A549 (cell line): ENCODE data around the gene PSMB11. TPM values are rescaled to one million over a fixed set of nuclear protein-coding genes. Genes with fewer than 3 reads are reported as not detected.

ENCODE experiments used
- ATAC-seq, 2 experiments: fragments of 200-7000 bp in 1 of 2; fragments of >200 bp in 1 of 2; cut with Nextera tagmentation in 1 of 2; cut with Tn5 transposase in 1 of 2; 3 replicates each; pipeline versions ENCODE4 v1.8.0 to v1.9.1; 2018 to 2020; ENCODE audit warnings: mild to moderate bottlenecking in 1 of 2, moderate library complexity in 1 of 2
- CTCF ChIA-PET: fragments of 300-600 bp; sonication (Branson Sonifier 250); formaldehyde crosslinking; extraction: SDS; loops from one replicate; lab custom pipeline; 2021; ENCODE audit warnings: antibody characterized with exemption, inconsistent platforms; lab: Yijun Ruan, JAX
- POLR2A ChIA-PET: fragments of 350-600 bp; formaldehyde crosslinking; extraction: SDS; loops from one replicate; lab custom pipeline; 2021; ENCODE audit warnings: antibody characterized with exemption, inconsistent platforms; lab: Yijun Ruan, JAX
- DNase-seq, 2 experiments: peaks; one replicate each; pipeline versions ENCODE4 v3.0.0 to v3.0.0-alpha.2; 2011 to 2016; ENCODE audit warnings: low read depth in 1 of 2, low spot score in 1 of 2
- FAIRE-seq: peaks from 2 replicates; lab custom pipeline; 2011; peaks lifted over from hg19 to GRCh38; lab: Jason Lieb, UNC
- H3K27ac ChIP-seq, 2 experiments: fragments of >200 bp; sonication (Bioruptor Twin); formaldehyde crosslinking; 3 replicates each; pipeline ENCODE4 v1.5.1; 2016 to 2017
- H3K4me1 ChIP-seq: fragments of >200 bp; sonication (Bioruptor Twin); formaldehyde crosslinking; 3 replicates; pipeline ENCODE4 v1.6.1; 2016
- H3K4me2 ChIP-seq: fragments of >200 bp; sonication (Bioruptor Twin); formaldehyde crosslinking; 3 replicates; pipeline ENCODE4 v1.6.1; 2016
- H3K4me3 ChIP-seq: fragments of >200 bp; sonication (Bioruptor Twin); formaldehyde crosslinking; 3 replicates; pipeline ENCODE4 v1.5.1; 2016
- H3K9me3 ChIP-seq: fragments of >200 bp; sonication (Bioruptor Twin); formaldehyde crosslinking; 3 replicates; pipeline ENCODE4 v1.6.1; 2016
- BHLHE40 ChIP-seq: IDR thresholded peaks from 2 replicates; pipeline ENCODE4 v1.6.1; 2012; ENCODE audit warnings: low read depth, low read length, inconsistent platforms
- CBX2 ChIP-seq: fragments of 200-600 bp; sonication (generic); IDR thresholded peaks from 2 replicates; pipeline ENCODE4 v1.6.1; 2016; ENCODE audit warnings: low read depth, mild to moderate bottlenecking, borderline replicate concordance
- CEBPB ChIP-seq, 2 experiments: fragments of >200 bp in 1 of 2; sonication (Bioruptor Twin) in 1 of 2; formaldehyde crosslinking in 1 of 2; IDR thresholded peaks; 2 replicates each; pipeline ENCODE4 v1.6.1; 2012 to 2016
- CHD4 ChIP-seq: fragments of 200-600 bp; sonication (generic); IDR thresholded peaks from 2 replicates; pipeline ENCODE4 v1.6.1; 2016; ENCODE audit warnings: antibody characterized with exemption, mild to moderate bottlenecking, borderline replicate concordance
- EHF ChIP-seq: fragments of 250-450 bp; sonication (Bioruptor Pico); IDR thresholded peaks from 2 replicates; pipeline ENCODE4 v1.5.0; 2020; ENCODE audit warnings: mild to moderate bottlenecking
- FOSL2 ChIP-seq, 2 experiments: fragments of 450-650 bp in 1 of 2; fragments of >200 bp in 1 of 2; sonication (Bioruptor Twin) in 1 of 2; formaldehyde crosslinking; IDR thresholded peaks; 2 replicates each; pipeline versions ENCODE4 v1.5.0 to v1.6.1; 2016 to 2020; ENCODE audit warnings: mild to moderate bottlenecking in 1 of 2, moderate library complexity in 1 of 2
- FOXS1 ChIP-seq: fragments of 250-450 bp; sonication (Bioruptor Pico); IDR thresholded peaks from 2 replicates; pipeline ENCODE4 v1.5.0; 2020; ENCODE audit warnings: mild to moderate bottlenecking, moderate library complexity
- GATA3 ChIP-seq: IDR thresholded peaks from 2 replicates; pipeline ENCODE4 v1.6.1; 2012; ENCODE audit warnings: borderline replicate concordance
- HES2 ChIP-seq: fragments of >200 bp; sonication (Bioruptor Twin); formaldehyde crosslinking; IDR thresholded peaks from 2 replicates; pipeline ENCODE4 v1.6.1; 2016
- HEYL ChIP-seq: fragments of 250-450 bp; sonication (Bioruptor Pico); IDR thresholded peaks from 2 replicates; pipeline ENCODE4 v1.8.0; 2021; ENCODE audit warnings: mild to moderate bottlenecking, moderate library complexity
- HOXB5 ChIP-seq: fragments of 250-450 bp; sonication (Bioruptor Pico); IDR thresholded peaks from 2 replicates; pipeline ENCODE4 v1.5.0; 2020; ENCODE audit warnings: mild to moderate bottlenecking, moderate library complexity
- KDM1A ChIP-seq: fragments of 200-600 bp; sonication (generic); IDR thresholded peaks from 2 replicates; pipeline ENCODE4 v1.6.1; 2016; ENCODE audit warnings: low read depth, mild to moderate bottlenecking
- KDM5A ChIP-seq: fragments of 200-600 bp; sonication (generic); IDR thresholded peaks from 2 replicates; pipeline ENCODE4 v1.6.1; 2016; ENCODE audit warnings: antibody characterized with exemption, mild to moderate bottlenecking
- NFE2L2 ChIP-seq: fragments of 150-350 bp; conservative IDR thresholded peaks from 2 replicates; pipeline ENCODE4 v1.6.1; 2014; ENCODE audit warnings: low read length
- NPAS2 ChIP-seq: fragments of 250-450 bp; sonication (Bioruptor Pico); IDR thresholded peaks from 2 replicates; pipeline ENCODE4 v1.8.0; 2022; ENCODE audit warnings: mild to moderate bottlenecking, moderate library complexity, borderline replicate concordance
- NR3C1 ChIP-seq: fragments of >200 bp; sonication (Bioruptor Twin); formaldehyde crosslinking; IDR thresholded peaks from 3 replicates; pipeline ENCODE4 v1.6.1; 2017
- POLR2AphosphoS2 ChIP-seq: conservative IDR thresholded peaks from 2 replicates; pipeline ENCODE4 v1.6.1; 2012; ENCODE audit warnings: low read length, improper control_type of control experiment, inconsistent platforms
- RAD21 ChIP-seq, 2 experiments: fragments of >200 bp in 1 of 2; sonication (Bioruptor Twin) in 1 of 2; formaldehyde crosslinking in 1 of 2; IDR thresholded peaks in 1 of 2; conservative IDR thresholded peaks in 1 of 2; 2 replicates in 1 of 2; 3 replicates in 1 of 2; pipeline ENCODE4 v1.6.1; 2012 to 2018; ENCODE audit warnings: inconsistent platforms in 1 of 2
- RARB ChIP-seq: fragments of 250-450 bp; sonication (Bioruptor Pico); IDR thresholded peaks from 2 replicates; pipeline ENCODE4 v1.8.0; 2021; ENCODE audit warnings: mild to moderate bottlenecking, moderate library complexity
- RCOR1 ChIP-seq: fragments of 150-350 bp; IDR thresholded peaks from 2 replicates; pipeline ENCODE4 v1.6.1; 2014; ENCODE audit warnings: antibody characterized with exemption, low read length, low read depth
- RFX5 ChIP-seq: fragments of 450-650 bp; IDR thresholded peaks from 2 replicates; pipeline ENCODE4 v1.7.1; 2014; ENCODE audit warnings: antibody characterized with exemption, mild to moderate bottlenecking, moderate library complexity
- SMC3 ChIP-seq: fragments of >200 bp; sonication (Bioruptor Twin); formaldehyde crosslinking; IDR thresholded peaks from 3 replicates; pipeline ENCODE4 v1.6.1; 2018; ENCODE audit warnings: inconsistent platforms
- SREBF2 ChIP-seq: fragments of 450-650 bp; IDR thresholded peaks from 2 replicates; pipeline ENCODE4 v1.6.1; 2014; ENCODE audit warnings: mild to moderate bottlenecking, moderate library complexity
- TFCP2L1 ChIP-seq: fragments of 250-450 bp; sonication (Bioruptor Pico); IDR thresholded peaks from 2 replicates; pipeline ENCODE4 v1.5.0; 2021; ENCODE audit warnings: mild to moderate bottlenecking
- TP53 ChIP-seq: fragments of 250-450 bp; sonication (Bioruptor Pico); IDR thresholded peaks from 2 replicates; pipeline ENCODE4 v1.5.0; 2021; ENCODE audit warnings: mild to moderate bottlenecking, moderate library complexity
- ZFP36 ChIP-seq: fragments of 450-650 bp; IDR thresholded peaks from 2 replicates; pipeline ENCODE4 v1.6.1; 2014; ENCODE audit warnings: borderline replicate concordance; ENCODE audit not compliant: partially characterized antibody
- ZNF302 ChIP-seq: fragments of 250-450 bp; sonication (Bioruptor Pico); IDR thresholded peaks from 2 replicates; pipeline ENCODE4 v1.9.0; 2021; ENCODE audit warnings: inconsistent platforms, mild to moderate bottlenecking, moderate library complexity
- ZSCAN20 ChIP-seq: fragments of 250-450 bp; sonication (Bioruptor Pico); IDR thresholded peaks from 2 replicates; pipeline ENCODE4 v1.8.0; 2022; ENCODE audit warnings: mild to moderate bottlenecking, moderate library complexity
- WGBS: methylation state at CpG from one replicate; pipeline ENCODE4 v1.1.6; 2017; ENCODE audit errors: missing lambda C conversion rate; 5-methylcytosine and 5-hydroxymethylcytosine counted together
- polyA plus RNA-seq, 4 experiments: library from polyadenylated mRNA; depleted of rRNA in 3 of 4; stranded (reverse); fragments of >200 nt; fragmentation: RNase III in 1 of 4; extraction: RNeasy Plus Mini Kit Qiagen cat#74134 plus additional on column Dnase treatment in 1 of 4; gene quantifications; 2 replicates in 3 of 4; 3 replicates in 1 of 4; pipeline ENCODE4 v1.2.3, GENCODE V29; 2011 to 2017
- TF ChIP-seq, protein P1 (sequence below): fragments of 250-450 bp; sonication (Bioruptor Pico); IDR thresholded peaks from 2 replicates; pipeline ENCODE4 v1.5.0; 2021; ENCODE audit warnings: mild to moderate bottlenecking, moderate library complexity, borderline replicate concordance
- TF ChIP-seq, protein P2 (sequence below): IDR thresholded peaks from 2 replicates; pipeline ENCODE4 v1.6.1; 2012
- TF ChIP-seq, protein P3 (sequence below): fragments of 250-450 bp; sonication (Bioruptor Pico); IDR thresholded peaks from 2 replicates; pipeline ENCODE4 v1.5.0; 2020; ENCODE audit warnings: low read depth, mild to moderate bottlenecking, moderate library complexity
- TF ChIP-seq, protein P4 (sequence below): IDR thresholded peaks from 2 replicates; pipeline ENCODE4 v1.6.1; 2012; ENCODE audit warnings: low read depth, borderline replicate concordance
- TF ChIP-seq, protein P5 (sequence below): fragments of 150-350 bp; IDR thresholded peaks from 2 replicates; pipeline ENCODE4 v1.6.1; 2014; ENCODE audit warnings: low read depth, mild to moderate bottlenecking, low read length

PSMB11 gene
- polyA plus RNA-seq, 2 of the 4 experiments (the other 2 are of a cell fraction) = not detected

GRCh38 chr14:23008831-23009230, 33.2 kb upstream of the PSMB11 start:
- FAIRE-seq (no peak), ATAC-seq (no peak), DNase-seq (no peak)
- no peak for TF ChIP-seq SMC3
- no peak for TF ChIP-seq NR3C1
- no peak for TF ChIP-seq KDM5A
- TF ChIP-seq, protein P1, sequence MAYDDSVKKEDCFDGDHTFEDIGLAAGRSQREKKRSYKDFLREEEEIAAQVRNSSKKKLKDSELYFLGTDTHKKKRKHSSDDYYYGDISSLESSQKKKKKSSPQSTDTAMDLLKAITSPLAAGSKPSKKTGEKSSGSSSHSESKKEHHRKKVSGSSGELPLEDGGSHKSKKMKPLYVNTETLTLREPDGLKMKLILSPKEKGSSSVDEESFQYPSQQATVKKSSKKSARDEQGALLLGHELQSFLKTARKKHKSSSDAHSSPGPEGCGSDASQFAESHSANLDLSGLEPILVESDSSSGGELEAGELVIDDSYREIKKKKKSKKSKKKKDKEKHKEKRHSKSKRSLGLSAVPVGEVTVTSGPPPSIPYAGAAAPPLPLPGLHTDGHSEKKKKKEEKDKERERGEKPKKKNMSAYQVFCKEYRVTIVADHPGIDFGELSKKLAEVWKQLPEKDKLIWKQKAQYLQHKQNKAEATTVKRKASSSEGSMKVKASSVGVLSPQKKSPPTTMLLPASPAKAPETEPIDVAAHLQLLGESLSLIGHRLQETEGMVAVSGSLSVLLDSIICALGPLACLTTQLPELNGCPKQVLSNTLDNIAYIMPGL (CRISPR knock-in tag) = no peak
- no peak for TF ChIP-seq FOXS1 (CRISPR knock-in tag)
- no peak for TF ChIP-seq POLR2AphosphoS2
- TF ChIP-seq RFX5 = no peak
- TF ChIP-seq RAD21 (conservative IDR thresholded peaks at IDR 0.05 in 1 of 2, IDR thresholded peaks at IDR 0.05 in 1 of 2) = no peak
- TF ChIP-seq SREBF2 = no peak
- TF ChIP-seq, protein P2, sequence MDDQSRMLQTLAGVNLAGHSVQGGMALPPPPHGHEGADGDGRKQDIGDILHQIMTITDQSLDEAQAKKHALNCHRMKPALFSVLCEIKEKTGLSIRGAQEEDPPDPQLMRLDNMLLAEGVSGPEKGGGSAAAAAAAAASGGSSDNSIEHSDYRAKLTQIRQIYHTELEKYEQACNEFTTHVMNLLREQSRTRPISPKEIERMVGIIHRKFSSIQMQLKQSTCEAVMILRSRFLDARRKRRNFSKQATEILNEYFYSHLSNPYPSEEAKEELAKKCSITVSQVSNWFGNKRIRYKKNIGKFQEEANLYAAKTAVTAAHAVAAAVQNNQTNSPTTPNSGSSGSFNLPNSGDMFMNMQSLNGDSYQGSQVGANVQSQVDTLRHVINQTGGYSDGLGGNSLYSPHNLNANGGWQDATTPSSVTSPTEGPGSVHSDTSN = no peak
- no peak for TF ChIP-seq TFCP2L1 (CRISPR knock-in tag)
- TF ChIP-seq HEYL (CRISPR knock-in tag) = no peak
- no peak for TF ChIP-seq TP53 (CRISPR knock-in tag)
- no peak for TF ChIP-seq BHLHE40
- TF ChIP-seq, protein P3, sequence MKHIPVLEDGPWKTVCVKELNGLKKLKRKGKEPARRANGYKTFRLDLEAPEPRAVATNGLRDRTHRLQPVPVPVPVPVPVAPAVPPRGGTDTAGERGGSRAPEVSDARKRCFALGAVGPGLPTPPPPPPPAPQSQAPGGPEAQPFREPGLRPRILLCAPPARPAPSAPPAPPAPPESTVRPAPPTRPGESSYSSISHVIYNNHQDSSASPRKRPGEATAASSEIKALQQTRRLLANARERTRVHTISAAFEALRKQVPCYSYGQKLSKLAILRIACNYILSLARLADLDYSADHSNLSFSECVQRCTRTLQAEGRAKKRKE (CRISPR knock-in tag) = no peak
- no peak for TF ChIP-seq ZNF302 (CRISPR knock-in tag)
- no peak for TF ChIP-seq HOXB5 (CRISPR knock-in tag)
- no peak for TF ChIP-seq CEBPB (IDR thresholded peaks at IDR 0.05)
- TF ChIP-seq ZSCAN20 = no peak
- no peak for TF ChIP-seq RCOR1
- 70% methylated on average over 3 of the region's 3 CpGs for WGBS
- H3K4me1 ChIP-seq = peaks cover 27% of the 10 kb centered on the region
- peak overlapping the region in 1 of 2 experiments; percentile 3; a peak in 1 of 6 replicates for H3K27ac ChIP-seq
- H3K4me2 ChIP-seq = peak overlapping the region; percentile 91
- no peak overlapping the region for H3K4me3 ChIP-seq
- no peaks in the 10 kb centered on the region for H3K9me3 ChIP-seq
- ChIA-PET CTCF (interaction anchor here (1.3 to 4.1 kb wide), 4 partner anchors 13 to 48 kb away, joined by 5 to 73 read pairs (median 62); partner anchors contain the start of gene CDH24), POLR2A (interaction anchor here (0.7 kb wide), 1 partner anchor 15 kb away, joined by 4 read pairs; no protein-coding TSS in a partner anchor)

GRCh38 chr14:23009483-23009938, 32.5 kb upstream of the PSMB11 start:
- Histone ChIP-seq H3K4me2 (peak overlapping the region; percentile 91), H3K4me3 (peak overlapping the region; percentile 58), H3K9me3 (no peaks in the 10 kb centered on the region), H3K4me1 (peaks cover 27% of the 10 kb centered on the region), H3K27ac (peak overlapping the region; percentile 88 to 93)
- TF ChIP-seq NR3C1 = no peak
- TF ChIP-seq FOXS1 (CRISPR knock-in tag) = no peak
- no peak for TF ChIP-seq HES2
- TF ChIP-seq KDM1A = no peak; the same call in 1 of the 2 replicates
- no peak for TF ChIP-seq ZFP36
- no peak for TF ChIP-seq NPAS2
- TF ChIP-seq HOXB5 (CRISPR knock-in tag) = no peak
- no peak for TF ChIP-seq EHF (CRISPR knock-in tag)
- TF ChIP-seq SREBF2 = no peak
- no peak for TF ChIP-seq ZNF302 (CRISPR knock-in tag)
- TF ChIP-seq RARB (CRISPR knock-in tag) = no peak
- no peak for TF ChIP-seq NFE2L2
- no peak for TF ChIP-seq GATA3
- TF ChIP-seq, protein P4, sequence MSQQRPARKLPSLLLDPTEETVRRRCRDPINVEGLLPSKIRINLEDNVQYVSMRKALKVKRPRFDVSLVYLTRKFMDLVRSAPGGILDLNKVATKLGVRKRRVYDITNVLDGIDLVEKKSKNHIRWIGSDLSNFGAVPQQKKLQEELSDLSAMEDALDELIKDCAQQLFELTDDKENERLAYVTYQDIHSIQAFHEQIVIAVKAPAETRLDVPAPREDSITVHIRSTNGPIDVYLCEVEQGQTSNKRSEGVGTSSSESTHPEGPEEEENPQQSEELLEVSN = no peak
- TF ChIP-seq SMC3 = no peak
- no peak for TF ChIP-seq HEYL (CRISPR knock-in tag)
- no peak for TF ChIP-seq FOSL2 (IDR thresholded peaks at IDR 0.05)
- no peak for TF ChIP-seq FOSL2 (CRISPR knock-in tag; IDR thresholded peaks at IDR 0.05)
- TF ChIP-seq CHD4 = no peak
- no peak for TF ChIP-seq CBX2
- TF ChIP-seq, protein P5, sequence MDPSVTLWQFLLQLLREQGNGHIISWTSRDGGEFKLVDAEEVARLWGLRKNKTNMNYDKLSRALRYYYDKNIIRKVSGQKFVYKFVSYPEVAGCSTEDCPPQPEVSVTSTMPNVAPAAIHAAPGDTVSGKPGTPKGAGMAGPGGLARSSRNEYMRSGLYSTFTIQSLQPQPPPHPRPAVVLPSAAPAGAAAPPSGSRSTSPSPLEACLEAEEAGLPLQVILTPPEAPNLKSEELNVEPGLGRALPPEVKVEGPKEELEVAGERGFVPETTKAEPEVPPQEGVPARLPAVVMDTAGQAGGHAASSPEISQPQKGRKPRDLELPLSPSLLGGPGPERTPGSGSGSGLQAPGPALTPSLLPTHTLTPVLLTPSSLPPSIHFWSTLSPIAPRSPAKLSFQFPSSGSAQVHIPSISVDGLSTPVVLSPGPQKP = no peak
- 26% methylated on average over 8 of the region's 8 CpGs for WGBS
- CTCF ChIA-PET = interaction anchor here (1.3 to 4.1 kb wide), 3 partner anchors 12 to 47 kb away, joined by 5 to 73 read pairs (median 64); partner anchors contain the start of gene CDH24
- ATAC-seq (no peak), FAIRE-seq (no peak), DNase-seq (no peak)
- POLR2A ChIA-PET = no interaction called here
